ENCODE measurements around the gene ARX.

The ARX gene

DNA sequence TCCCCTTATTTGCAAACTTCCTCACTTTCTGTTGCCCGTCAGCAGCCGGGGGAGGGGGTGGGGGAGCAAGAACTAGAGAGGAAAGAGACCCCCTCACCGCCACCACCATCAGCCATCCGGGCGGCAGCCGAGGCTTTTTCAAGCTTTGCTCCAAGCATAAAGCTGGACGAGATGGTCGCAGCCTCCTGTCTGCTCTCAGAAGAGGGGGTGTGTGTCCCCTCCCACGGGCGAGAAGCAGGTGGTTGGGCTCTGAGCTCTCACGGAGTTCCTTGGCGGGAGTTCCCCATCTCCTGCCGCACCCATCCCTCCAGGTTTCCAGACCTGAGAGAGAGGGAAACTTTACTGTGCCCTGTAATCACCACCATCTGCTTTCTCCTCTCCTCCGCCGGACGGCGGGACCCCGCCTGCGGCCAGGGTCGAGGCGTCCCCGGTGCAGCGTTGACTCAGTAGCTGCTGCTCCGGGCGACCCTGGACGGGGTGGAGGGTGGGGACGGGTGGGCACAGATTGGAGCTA lies 4.7 kb upstream of the ARX start:
- DNase-seq (ENCODE audit: extremely low read depth, insufficient read length): no peak
- TF ChIP-seq, protein P1, sequence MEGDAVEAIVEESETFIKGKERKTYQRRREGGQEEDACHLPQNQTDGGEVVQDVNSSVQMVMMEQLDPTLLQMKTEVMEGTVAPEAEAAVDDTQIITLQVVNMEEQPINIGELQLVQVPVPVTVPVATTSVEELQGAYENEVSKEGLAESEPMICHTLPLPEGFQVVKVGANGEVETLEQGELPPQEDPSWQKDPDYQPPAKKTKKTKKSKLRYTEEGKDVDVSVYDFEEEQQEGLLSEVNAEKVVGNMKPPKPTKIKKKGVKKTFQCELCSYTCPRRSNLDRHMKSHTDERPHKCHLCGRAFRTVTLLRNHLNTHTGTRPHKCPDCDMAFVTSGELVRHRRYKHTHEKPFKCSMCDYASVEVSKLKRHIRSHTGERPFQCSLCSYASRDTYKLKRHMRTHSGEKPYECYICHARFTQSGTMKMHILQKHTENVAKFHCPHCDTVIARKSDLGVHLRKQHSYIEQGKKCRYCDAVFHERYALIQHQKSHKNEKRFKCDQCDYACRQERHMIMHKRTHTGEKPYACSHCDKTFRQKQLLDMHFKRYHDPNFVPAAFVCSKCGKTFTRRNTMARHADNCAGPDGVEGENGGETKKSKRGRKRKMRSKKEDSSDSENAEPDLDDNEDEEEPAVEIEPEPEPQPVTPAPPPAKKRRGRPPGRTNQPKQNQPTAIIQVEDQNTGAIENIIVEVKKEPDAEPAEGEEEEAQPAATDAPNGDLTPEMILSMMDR (IDR thresholded peaks at IDR 0.05; ENCODE audit: insufficient read depth, low read length, poor library complexity, severe bottlenecking): no peak
- Histone ChIP-seq H3K36me3 (ENCODE audit: control insufficient read depth, insufficient read depth, low read length) (no peaks in the 10 kb centered on the region), H3K4me3 (replicated peaks; ENCODE audit: low read depth, low read length) (peak overlapping the region; percentile 51), H3K27me3 (replicated peaks; ENCODE audit: control insufficient read depth, insufficient read depth, low read length) (no peaks in the 10 kb centered on the region; the same call in none of the 2 replicates)

DNA sequence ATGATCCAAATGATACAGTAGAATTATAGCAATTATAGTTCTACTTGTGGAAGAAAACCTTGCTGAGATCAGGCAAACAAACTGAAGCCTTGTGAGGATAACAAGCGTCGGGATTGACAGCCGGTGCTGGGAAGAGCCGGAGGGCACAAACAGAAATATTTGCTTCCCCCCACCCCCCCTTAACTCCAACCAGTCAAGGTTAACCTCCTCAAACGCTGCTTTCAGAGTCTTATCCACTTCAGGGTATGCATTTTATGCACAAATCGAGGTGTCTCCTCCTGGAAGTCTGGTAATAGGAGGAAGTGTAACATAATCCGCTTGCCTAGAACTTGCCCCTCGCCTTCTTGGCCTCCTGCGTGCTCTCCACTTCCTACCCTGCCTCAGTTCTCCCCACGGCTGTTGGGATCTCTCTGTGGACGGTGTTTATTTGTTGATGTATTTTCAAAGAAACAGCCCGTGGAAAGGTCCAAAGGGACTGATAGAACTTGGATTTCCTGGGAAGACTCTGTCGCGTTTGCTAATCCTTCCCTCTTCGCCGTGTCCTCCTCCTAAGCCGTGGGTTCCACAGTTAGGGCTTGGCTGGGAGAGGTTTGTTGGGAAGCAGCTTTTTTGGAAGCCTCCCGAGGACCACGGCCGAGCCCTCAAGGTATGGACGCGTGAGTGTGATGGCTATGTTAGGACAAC lies 4.1 kb upstream of the ARX start:
- H3K36me3 ChIP-seq (ENCODE audit: control insufficient read depth, insufficient read depth, low read length): no peaks in the 10 kb centered on the region
- no peak overlapping the region; the same call in 1 of the 2 replicates for H3K4me3 ChIP-seq (replicated peaks; ENCODE audit: low read depth, low read length)
- no peaks in the 10 kb centered on the region; the same call in none of the 2 replicates for H3K27me3 ChIP-seq (replicated peaks; ENCODE audit: control insufficient read depth, insufficient read depth, low read length)
- TF ChIP-seq, protein P1 (IDR thresholded peaks at IDR 0.05; ENCODE audit: insufficient read depth, low read length, poor library complexity, severe bottlenecking): no peak
- no peak for DNase-seq (ENCODE audit: extremely low read depth, insufficient read length)

DNA sequence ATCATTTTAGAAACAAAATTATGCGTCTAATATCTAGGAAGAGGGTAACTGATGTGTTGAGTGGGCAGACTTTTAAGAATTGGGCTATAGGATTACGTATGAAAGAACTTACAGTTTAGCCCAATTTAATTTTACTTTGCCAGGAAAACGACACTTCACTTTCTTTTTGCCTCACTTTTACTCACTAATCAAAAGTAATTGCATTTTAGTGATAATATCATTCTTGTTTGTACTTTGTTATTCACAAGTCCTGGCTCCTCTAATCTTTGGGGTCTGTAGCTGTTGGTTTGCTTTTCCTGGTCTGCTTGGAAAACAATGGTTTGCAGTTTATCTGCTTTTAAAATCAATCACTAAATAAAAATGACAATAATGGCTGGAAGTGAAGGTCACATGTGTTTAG lies 2.9 kb upstream of the ARX start:
- H3K4me3 ChIP-seq (replicated peaks; ENCODE audit: low read depth, low read length): no peak overlapping the region
- TF ChIP-seq, protein P1 (IDR thresholded peaks at IDR 0.05; ENCODE audit: insufficient read depth, low read length, poor library complexity, severe bottlenecking): no peak
- no peaks in the 10 kb centered on the region; the same call in none of the 2 replicates for H3K27me3 ChIP-seq (replicated peaks; ENCODE audit: control insufficient read depth, insufficient read depth, low read length)
- DNase-seq (ENCODE audit: extremely low read depth, insufficient read length): no peak
- no peaks in the 10 kb centered on the region for H3K36me3 ChIP-seq (ENCODE audit: control insufficient read depth, insufficient read depth, low read length)

DNA sequence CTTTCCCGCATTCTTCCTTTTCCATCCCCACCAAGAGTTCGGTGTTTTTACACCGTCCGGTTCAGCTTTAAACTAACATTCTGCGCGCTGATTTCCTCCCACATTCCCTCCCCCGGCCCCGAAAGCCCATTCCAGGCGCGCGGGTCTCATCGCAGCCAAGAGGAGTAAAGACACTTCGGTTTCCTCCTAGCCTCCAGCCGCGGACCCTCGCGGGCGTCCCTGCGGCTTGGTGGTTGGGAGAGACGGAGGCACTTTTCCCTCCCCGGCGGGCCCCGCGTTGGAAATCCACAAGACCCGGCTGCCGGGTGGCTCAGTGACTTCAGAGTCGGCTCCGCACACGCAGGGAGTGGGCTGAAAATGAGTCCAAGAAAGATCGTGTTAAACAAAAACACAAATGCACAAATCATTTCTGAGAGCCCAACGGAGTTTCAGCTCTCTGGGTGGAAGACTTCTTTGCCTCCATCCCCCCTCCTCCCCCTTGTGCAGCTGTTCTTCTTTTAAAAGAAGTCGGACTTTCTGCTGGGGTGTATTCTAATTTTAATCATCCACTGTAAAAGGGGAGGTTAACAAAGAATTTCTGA lies 2.0 kb upstream of the ARX start:
- Histone ChIP-seq H3K36me3 (ENCODE audit: control insufficient read depth, insufficient read depth, low read length) (no peaks in the 10 kb centered on the region), H3K27me3 (replicated peaks; ENCODE audit: control insufficient read depth, insufficient read depth, low read length) (no peaks in the 10 kb centered on the region; the same call in none of the 2 replicates), H3K4me3 (replicated peaks; ENCODE audit: low read depth, low read length) (no peak overlapping the region)
- DNase-seq (ENCODE audit: extremely low read depth, insufficient read length): no peak
- TF ChIP-seq, protein P1 (IDR thresholded peaks at IDR 0.05; ENCODE audit: insufficient read depth, low read length, poor library complexity, severe bottlenecking): no peak

DNA sequence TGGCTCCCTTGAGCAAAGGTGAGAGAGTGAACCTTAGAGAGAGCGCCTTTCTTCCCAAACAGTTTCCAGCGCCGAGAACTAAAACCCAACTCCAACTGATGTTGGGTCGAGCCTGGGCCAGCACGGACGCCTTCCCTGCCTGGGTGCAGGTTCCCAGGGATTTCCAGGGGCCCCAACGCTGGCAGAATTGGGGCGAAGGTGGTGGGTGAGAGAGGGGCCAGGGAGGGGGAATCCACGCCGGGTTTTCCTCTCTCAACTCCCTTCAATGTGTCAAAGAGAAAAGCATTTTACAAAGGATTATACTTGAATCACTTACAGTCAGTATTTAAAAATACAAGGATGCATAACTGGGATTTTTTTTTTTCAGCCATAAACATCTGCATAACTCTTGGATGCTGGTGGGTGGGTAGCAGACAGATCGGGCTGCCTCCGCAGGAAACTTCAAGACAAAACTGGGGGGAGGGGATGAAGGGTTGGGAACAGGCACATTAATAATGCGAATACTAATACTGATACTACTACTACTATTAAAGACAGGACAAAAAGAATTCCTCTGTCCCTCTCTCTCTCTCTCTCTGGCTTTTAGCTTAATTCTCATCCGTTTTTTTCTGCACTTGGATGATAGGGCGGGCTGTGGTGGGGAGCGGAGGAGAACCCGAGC lies 1.3 kb upstream of the ARX start:
- Histone ChIP-seq H3K36me3 (ENCODE audit: control insufficient read depth, insufficient read depth, low read length) (no peaks in the 10 kb centered on the region), H3K4me3 (replicated peaks; ENCODE audit: low read depth, low read length) (no peak overlapping the region), H3K27me3 (replicated peaks; ENCODE audit: control insufficient read depth, insufficient read depth, low read length) (no peaks in the 10 kb centered on the region; the same call in none of the 2 replicates)
- DNase-seq (ENCODE audit: extremely low read depth, insufficient read length): no peak
- TF ChIP-seq, protein P1 (IDR thresholded peaks at IDR 0.05; ENCODE audit: insufficient read depth, low read length, poor library complexity, severe bottlenecking): no peak
